OCI-LY3 (cell line): ENCODE results near the gene C2CD4A.
A peak's percentile ranks its signal among the peaks of the same experiment; 100 is the strongest.

Experiments
- EZH2phosphoT487 ChIP-seq: fragments of 200-600 bp; shearing (Covaris generic); IDR thresholded peaks from 2 replicates; pipeline ENCODE4 v1.6.1; 2018; ENCODE audit warnings: antibody characterized with exemption, mixed run types, low read depth
- TF ChIP-seq, protein P1 (sequence below): fragments of 200-600, 300-600 bp; sonication (generic); IDR thresholded peaks from 2 replicates; pipeline ENCODE4 v1.5.1; 2014; ENCODE audit warnings: antibody characterized with exemption, low read length, low read depth

DNA sequence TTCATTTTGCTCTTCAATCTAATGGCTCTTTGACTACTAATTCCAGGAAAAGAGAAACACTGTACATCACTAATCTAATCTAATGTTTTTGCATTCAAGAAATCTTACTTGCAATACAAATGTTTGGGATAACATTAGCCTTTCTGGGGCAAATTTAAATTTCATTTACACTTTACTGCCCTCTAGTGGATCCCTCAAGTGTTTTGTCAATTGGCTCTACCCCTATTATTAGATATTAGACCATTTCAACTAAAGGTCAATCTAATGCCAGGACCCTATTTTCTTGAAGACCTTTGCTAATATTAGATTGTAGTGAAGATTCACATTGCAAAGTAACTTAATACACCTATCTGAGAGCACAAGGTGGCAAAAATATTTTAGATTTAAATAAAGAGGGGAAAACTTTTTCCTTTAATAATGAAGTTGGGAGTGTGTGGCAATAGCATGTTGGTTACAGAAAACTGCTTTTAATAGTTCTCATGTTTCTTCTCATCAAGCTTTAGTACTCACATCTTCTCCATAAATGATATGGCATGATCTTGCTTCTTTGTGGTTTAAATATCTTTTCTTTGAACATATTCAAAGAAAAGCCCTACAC is 5.0 kb downstream of the C2CD4A start:
- TF ChIP-seq, protein P1, sequence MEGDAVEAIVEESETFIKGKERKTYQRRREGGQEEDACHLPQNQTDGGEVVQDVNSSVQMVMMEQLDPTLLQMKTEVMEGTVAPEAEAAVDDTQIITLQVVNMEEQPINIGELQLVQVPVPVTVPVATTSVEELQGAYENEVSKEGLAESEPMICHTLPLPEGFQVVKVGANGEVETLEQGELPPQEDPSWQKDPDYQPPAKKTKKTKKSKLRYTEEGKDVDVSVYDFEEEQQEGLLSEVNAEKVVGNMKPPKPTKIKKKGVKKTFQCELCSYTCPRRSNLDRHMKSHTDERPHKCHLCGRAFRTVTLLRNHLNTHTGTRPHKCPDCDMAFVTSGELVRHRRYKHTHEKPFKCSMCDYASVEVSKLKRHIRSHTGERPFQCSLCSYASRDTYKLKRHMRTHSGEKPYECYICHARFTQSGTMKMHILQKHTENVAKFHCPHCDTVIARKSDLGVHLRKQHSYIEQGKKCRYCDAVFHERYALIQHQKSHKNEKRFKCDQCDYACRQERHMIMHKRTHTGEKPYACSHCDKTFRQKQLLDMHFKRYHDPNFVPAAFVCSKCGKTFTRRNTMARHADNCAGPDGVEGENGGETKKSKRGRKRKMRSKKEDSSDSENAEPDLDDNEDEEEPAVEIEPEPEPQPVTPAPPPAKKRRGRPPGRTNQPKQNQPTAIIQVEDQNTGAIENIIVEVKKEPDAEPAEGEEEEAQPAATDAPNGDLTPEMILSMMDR: peak; percentile 79
- TF ChIP-seq EZH2phosphoT487: no peak
